Neural cell (in vitro differentiated cells): Measurements from ENCODE around the gene MS4A6A. TPM values are rescaled to one million over a fixed set of nuclear protein-coding genes. Genes with fewer than 3 reads are reported as not detected.

Source experiments
- H2AFZ ChIP-seq: fragments of 200-600, 300-800 bp; sonication (generic), shearing (Covaris generic); 2 replicates; pipeline ENCODE4 v1.6.0; 2014; ENCODE audit warnings: low read depth, mild to moderate bottlenecking, antibody characterized with exemption, low read length, moderate library complexity
- H3F3A ChIP-seq: fragments of 200-600 bp; shearing (Covaris generic); 2 replicates; pipeline ENCODE4 v1.6.1; 2016; ENCODE audit warnings: mild to moderate bottlenecking, moderate library complexity, mixed read lengths, antibody characterized with exemption, low read length; ENCODE audit not compliant: insufficient read depth, poor library complexity, severe bottlenecking
- H3K27ac ChIP-seq: fragments of 200-600, 300-800 bp; sonication (generic), shearing (Covaris generic); 2 replicates; pipeline ENCODE4 v1.5.1; 2014; ENCODE audit warnings: mild to moderate bottlenecking, low read length, moderate library complexity
- H3K27me3 ChIP-seq: fragments of 300-800, 200-600 bp; sonication (generic), shearing (Covaris generic); 2 replicates; pipeline ENCODE4 v1.6.0; 2014; ENCODE audit warnings: mild to moderate bottlenecking, low read depth, low read length, moderate library complexity; ENCODE audit not compliant: insufficient read depth
- H3K36me3 ChIP-seq: fragments of 300-800, 200-600 bp; sonication (generic), shearing (Covaris generic); 2 replicates; pipeline ENCODE4 v1.5.1; 2014; ENCODE audit warnings: mild to moderate bottlenecking, antibody characterized with exemption, low read length, moderate library complexity; ENCODE audit not compliant: insufficient read depth
- H3K4me2 ChIP-seq: fragments of 300-800, 200-600 bp; sonication (generic), shearing (Covaris generic); 2 replicates; pipeline ENCODE4 v1.6.0; 2014; ENCODE audit warnings: mild to moderate bottlenecking, low read length
- H3K4me3 ChIP-seq: fragments of 300-800, 200-600 bp; sonication (generic), shearing (Covaris generic); 2 replicates; pipeline ENCODE4 v1.5.1; 2014; ENCODE audit warnings: mild to moderate bottlenecking, low read length, moderate library complexity
- H3K79me2 ChIP-seq: fragments of 200-600 bp; shearing (Covaris generic); replicated peaks from 2 replicates; pipeline ENCODE4 v1.6.0; 2014; ENCODE audit warnings: mild to moderate bottlenecking, low read length, moderate library complexity; ENCODE audit not compliant: insufficient read depth
- H3K9ac ChIP-seq: fragments of 300-800, 200-600 bp; sonication (generic), shearing (Covaris generic); 2 replicates; pipeline ENCODE4 v1.6.1; 2016; ENCODE audit warnings: mild to moderate bottlenecking, low read length, mixed read lengths
- H3K9me2 ChIP-seq: fragments of 200-600 bp; shearing (Covaris generic); 2 replicates; pipeline ENCODE4 v1.6.1; 2016; ENCODE audit warnings: mild to moderate bottlenecking, low read length, mixed read lengths; ENCODE audit not compliant: insufficient read depth
- H3K9me3 ChIP-seq: fragments of 200-600, 300-800 bp; sonication (generic), shearing (Covaris generic); 2 replicates; pipeline ENCODE4 v1.6.1; 2016; ENCODE audit warnings: mild to moderate bottlenecking, mixed run types, low read length, moderate library complexity, mixed read lengths
- H4K20me1 ChIP-seq: fragments of 200-600 bp; shearing (Covaris generic); 2 replicates; pipeline ENCODE4 v1.6.1; 2016; ENCODE audit warnings: mild to moderate bottlenecking, mixed run types; ENCODE audit not compliant: insufficient read depth
- CTCF ChIP-seq: fragments of 450-650 bp; IDR thresholded peaks from 2 replicates; pipeline ENCODE4 v1.5.1; 2014; ENCODE audit warnings: antibody characterized with exemption, mild to moderate bottlenecking, moderate library complexity; ENCODE audit not compliant: poor library complexity, severe bottlenecking
- EP300 ChIP-seq: fragments of 450-650 bp; conservative IDR thresholded peaks from 2 replicates; pipeline ENCODE4 v1.6.1; 2014; ENCODE audit warnings: antibody characterized with exemption, mild to moderate bottlenecking, moderate library complexity; ENCODE audit not compliant: poor library complexity, severe bottlenecking
- EZH2 ChIP-seq: fragments of 200-600, 300-800 bp; shearing (Covaris generic), sonication (generic); IDR thresholded peaks from 2 replicates; pipeline ENCODE4 v1.6.1; 2014; ENCODE audit warnings: antibody characterized with exemption, low read length, borderline replicate concordance, mild to moderate bottlenecking; ENCODE audit not compliant: insufficient read depth, poor library complexity, severe bottlenecking
- MXI1 ChIP-seq: fragments of 450-650 bp; conservative IDR thresholded peaks from 2 replicates; pipeline ENCODE4 v1.6.1; 2014; ENCODE audit warnings: antibody characterized with exemption, mild to moderate bottlenecking; ENCODE audit not compliant: poor library complexity, severe bottlenecking
- POLR2AphosphoS5 ChIP-seq: IDR thresholded peaks from 2 replicates; pipeline ENCODE4 v1.6.1; 2012
- RAD21 ChIP-seq: fragments of 450-650 bp; conservative IDR thresholded peaks from 2 replicates; pipeline ENCODE4 v1.6.1; 2014; ENCODE audit warnings: antibody characterized with exemption, mild to moderate bottlenecking, moderate library complexity
- REST ChIP-seq: IDR thresholded peaks from 2 replicates; pipeline ENCODE4 v1.6.1; 2012; ENCODE audit warnings: borderline replicate concordance
- SMC3 ChIP-seq: fragments of 450-650 bp; conservative IDR thresholded peaks from 2 replicates; pipeline ENCODE4 v1.6.1; 2014; ENCODE audit warnings: antibody characterized with exemption, mild to moderate bottlenecking, moderate library complexity; ENCODE audit not compliant: poor library complexity
- TAF1 ChIP-seq: IDR thresholded peaks from 2 replicates; pipeline ENCODE4 v1.6.1; 2012; ENCODE audit warnings: low read depth
- polyA plus RNA-seq: library from polyadenylated mRNA; depleted of rRNA; stranded (reverse); fragments of >200 nt; gene quantifications from 2 replicates; pipeline ENCODE4 v1.2.3, GENCODE V29; 2014

MS4A6A gene
- polyA plus RNA-seq, 1 donor from 2014 or later: not detected

GRCh38 chr11:60131912-60132311, 51.0 kb downstream of the MS4A6A start:
- TF ChIP-seq MXI1 (no peak), POLR2AphosphoS5 (no peak), EP300 (no peak), SMC3 (no peak), REST (no peak), EZH2 (no peak)
- no peak overlapping the region for H3K9ac ChIP-seq
- no peak overlapping the region for H3K4me2 ChIP-seq
- H2AFZ ChIP-seq: no peak overlapping the region
- H3K27ac ChIP-seq: no peak overlapping the region
- H3K4me3 ChIP-seq: no peak overlapping the region
- H4K20me1 ChIP-seq: no peaks in the 10 kb centered on the region
- H3K27me3 ChIP-seq: no peaks in the 10 kb centered on the region
- no peaks in the 10 kb centered on the region for H3K9me2 ChIP-seq
- no peaks in the 10 kb centered on the region for H3F3A ChIP-seq
- no peaks in the 10 kb centered on the region for H3K9me3 ChIP-seq
- H3K79me2 ChIP-seq: no peaks in the 10 kb centered on the region
- H3K36me3 ChIP-seq: no peaks in the 10 kb centered on the region

- Histone ChIP-seq H3K79me2 (no peaks in the 10 kb centered on the region), H3K27ac (no peak overlapping the region), H2AFZ (no peak overlapping the region), H3K4me3 (no peak overlapping the region), H3K36me3 (no peaks in the 10 kb centered on the region), H3K9me3 (no peaks in the 10 kb centered on the region), H3K9me2 (no peaks in the 10 kb centered on the region), H3F3A (no peaks in the 10 kb centered on the region), H3K27me3 (no peaks in the 10 kb centered on the region), H4K20me1 (no peaks in the 10 kb centered on the region), H3K4me2 (no peak overlapping the region), H3K9ac (no peak overlapping the region)
- peak; percentile 75 for TF ChIP-seq RAD21
- peak; percentile 70 for TF ChIP-seq CTCF
- peak; percentile 81 for TF ChIP-seq SMC3
- no peak for TF ChIP-seq TAF1
- no peak for TF ChIP-seq MXI1
- no peak for TF ChIP-seq POLR2AphosphoS5
- no peak for TF ChIP-seq EZH2
- no peak for TF ChIP-seq EP300
- no peak for TF ChIP-seq REST
Observed at GRCh38 chr11:60130496-60130895, 52.4 kb downstream of the MS4A6A start.
